Parathyroid adenoma (tissue), 2 donors: ENCODE results near the gene RFC4.

Experiments used
- H2AFZ ChIP-seq: fragments of 300-600 bp; sonication (generic); one replicate; pipeline ENCODE4 v1.7.0; 2017; ENCODE audit warnings: antibody characterized with exemption, mild to moderate bottlenecking
- H3K27ac ChIP-seq: fragments of 300-600 bp; sonication (generic); one replicate; pipeline ENCODE4 v1.7.0; 2017
- H3K27me3 ChIP-seq: fragments of 300-600 bp; sonication (generic); one replicate; pipeline ENCODE4 v1.7.0; 2017; ENCODE audit warnings: low read length; ENCODE audit not compliant: control insufficient read depth, insufficient read depth
- H3K36me3 ChIP-seq: fragments of 300-600 bp; sonication (generic); one replicate; pipeline ENCODE4 v1.7.0; 2017; ENCODE audit warnings: low read length; ENCODE audit not compliant: control insufficient read depth, insufficient read depth
- H3K4me1 ChIP-seq: fragments of 300-600 bp; sonication (generic); one replicate; pipeline ENCODE4 v1.7.0; 2017; ENCODE audit warnings: control low read depth
- H3K4me2 ChIP-seq: fragments of 300-600 bp; sonication (generic); one replicate; pipeline ENCODE4 v1.7.0; 2017; ENCODE audit warnings: low read length
- H3K4me3 ChIP-seq: fragments of 300-600 bp; sonication (generic); one replicate; pipeline ENCODE4 v1.7.0; 2017; ENCODE audit warnings: low read depth, low read length
- H3K79me2 ChIP-seq: fragments of 300-600 bp; sonication (generic); one replicate; pipeline ENCODE4 v1.7.0; 2017; ENCODE audit warnings: control low read depth
- H3K9ac ChIP-seq: fragments of 300-600 bp; sonication (generic); one replicate; pipeline ENCODE4 v1.7.0; 2017; ENCODE audit warnings: mild to moderate bottlenecking
- H3K9me3 ChIP-seq: fragments of 300-600 bp; sonication (generic); one replicate; pipeline ENCODE4 v1.7.0; 2017; ENCODE audit warnings: low read length; ENCODE audit not compliant: control insufficient read depth
- CTCF ChIP-seq: fragments of 300-600 bp; sonication (generic); IDR thresholded peaks from one replicate; pipeline ENCODE4 v1.7.0; 2017; ENCODE audit warnings: antibody characterized with exemption, mild to moderate bottlenecking
- donor health status: primary hyperparathyroidism.

Gene RFC4

GRCh38 chr3:186760141-186760833, 46.0 kb downstream of the RFC4 start:
- Histone ChIP-seq H2AFZ (no peak overlapping the region), H3K79me2 (no peaks in the 10 kb centered on the region), H3K4me2 (no peak overlapping the region), H3K27ac (no peak overlapping the region), H3K4me1 (no peaks in the 10 kb centered on the region), H3K9ac (no peak overlapping the region), H3K27me3 (no peaks in the 10 kb centered on the region), H3K4me3 (no peak overlapping the region), H3K36me3 (no peaks in the 10 kb centered on the region), H3K9me3 (no peaks in the 10 kb centered on the region)
- TF ChIP-seq CTCF, result no peak

GRCh38 chr3:186759231-186759930, 46.9 kb downstream of the RFC4 start:
- no peaks in the 10 kb centered on the region for H3K36me3 ChIP-seq
- H3K4me2 ChIP-seq, result no peak overlapping the region
- no peaks in the 10 kb centered on the region for H3K79me2 ChIP-seq
- no peaks in the 10 kb centered on the region for H3K27me3 ChIP-seq
- H3K4me1 ChIP-seq, result no peaks in the 10 kb centered on the region
- H3K4me3 ChIP-seq, result no peak overlapping the region
- no peak overlapping the region for H3K27ac ChIP-seq
- H2AFZ ChIP-seq, result no peak overlapping the region
- H3K9ac ChIP-seq, result no peak overlapping the region
- no peak for TF ChIP-seq CTCF
- H3K9me3 ChIP-seq, result no peaks in the 10 kb centered on the region

GRCh38 chr3:186757686-186758220, 48.5 kb downstream of the RFC4 start:
- no peak overlapping the region for H3K27ac ChIP-seq
- no peaks in the 10 kb centered on the region for H3K36me3 ChIP-seq
- H3K4me2 ChIP-seq, result no peak overlapping the region
- no peaks in the 10 kb centered on the region for H3K79me2 ChIP-seq
- no peak overlapping the region for H3K4me3 ChIP-seq
- no peak for TF ChIP-seq CTCF
- no peaks in the 10 kb centered on the region for H3K27me3 ChIP-seq
- no peak overlapping the region for H3K9ac ChIP-seq
- no peaks in the 10 kb centered on the region for H3K4me1 ChIP-seq
- H2AFZ ChIP-seq, result no peak overlapping the region
- H3K9me3 ChIP-seq, result no peaks in the 10 kb centered on the region

GRCh38 chr3:186757214-186757613, 49.1 kb downstream of the RFC4 start:
- no peak overlapping the region for H2AFZ ChIP-seq
- no peaks in the 10 kb centered on the region for H3K9me3 ChIP-seq
- H3K4me3 ChIP-seq, result no peak overlapping the region
- no peak overlapping the region for H3K27ac ChIP-seq
- H3K79me2 ChIP-seq, result no peaks in the 10 kb centered on the region
- TF ChIP-seq CTCF, result no peak
- no peak overlapping the region for H3K4me2 ChIP-seq
- H3K9ac ChIP-seq, result no peak overlapping the region
- no peaks in the 10 kb centered on the region for H3K4me1 ChIP-seq
- no peaks in the 10 kb centered on the region for H3K36me3 ChIP-seq
- H3K27me3 ChIP-seq, result no peaks in the 10 kb centered on the region
